Activated CD4-positive, alpha-beta T cell treated with anti-CD3 and anti-CD28 coated beads for 36 hours (primary cell): ENCODE results near the gene ZNF792. TPM values are rescaled to one million over a fixed set of nuclear protein-coding genes. Genes with fewer than 3 reads are reported as not detected.
"Not testable (repeated sequence)": the region's sequence is repeated elsewhere in the genome, so short reads cannot be mapped to it uniquely, and the experiment has no call there.

Source experiments
- ATAC-seq: fragments of 200-7000 bp; cut with Tn5 transposase; one replicate; pipeline ENCODE4 v1.10.0; 2021; ENCODE audit warnings: mild to moderate bottlenecking, moderate library complexity
- CTCF ChIA-PET: fragments of 350-600 bp; sonication (Branson Sonifier 250); formaldehyde crosslinking; loops from one replicate; lab custom pipeline; 2021; ENCODE audit warnings: antibody characterized with exemption; lab: Charles Lee
- POLR2A ChIA-PET: fragments of 350-600 bp; sonication (Branson Sonifier 250); formaldehyde crosslinking; loops from one replicate; lab custom pipeline; 2021; ENCODE audit warnings: antibody characterized with exemption, inconsistent platforms; lab: Charles Lee
- DNase-seq: peaks from one replicate; pipeline ENCODE4 v3.0.0-alpha.2; 2020
- H3K27ac Mint-ChIP-seq: one replicate; pipeline ENCODE4 v1.8.0; 2021; ENCODE audit warnings: mixed read lengths
- H3K27me3 Mint-ChIP-seq: one replicate; pipeline ENCODE4 v1.8.0; 2021; ENCODE audit warnings: mixed read lengths
- H3K36me3 Mint-ChIP-seq: one replicate; pipeline ENCODE4 v1.8.0; 2021; ENCODE audit warnings: low read depth, mixed read lengths
- H3K4me1 Mint-ChIP-seq: one replicate; pipeline ENCODE4 v1.8.0; 2021; ENCODE audit warnings: mixed read lengths
- H3K4me3 Mint-ChIP-seq: one replicate; pipeline ENCODE4 v1.8.0; 2021; ENCODE audit warnings: mild to moderate bottlenecking, moderate library complexity, mixed read lengths
- H3K9me3 Mint-ChIP-seq: one replicate; pipeline ENCODE4 v1.8.0; 2021; ENCODE audit warnings: low read depth, mixed read lengths
- intact Hi-C, 2 experiments: fragments of 100-400 bp; cut with DNase I in 1 of 2; cut with micrococcal nuclease in 1 of 2; formaldehyde crosslinking; loops; one replicate each; pipeline versions ENCODE4 v1.14.2 to v1.15.1; 2022 to 2024; cut with DNase I, micrococcal nuclease
- total RNA-seq, 2 experiments: library from RNA; stranded (reverse); gene quantifications; one replicate each; pipeline ENCODE4 v1.2.3, GENCODE V29; 2021

Gene ZNF792
- 1 to 10 TPM; 5.6 to 5.7 TPM for total RNA-seq

DNA sequence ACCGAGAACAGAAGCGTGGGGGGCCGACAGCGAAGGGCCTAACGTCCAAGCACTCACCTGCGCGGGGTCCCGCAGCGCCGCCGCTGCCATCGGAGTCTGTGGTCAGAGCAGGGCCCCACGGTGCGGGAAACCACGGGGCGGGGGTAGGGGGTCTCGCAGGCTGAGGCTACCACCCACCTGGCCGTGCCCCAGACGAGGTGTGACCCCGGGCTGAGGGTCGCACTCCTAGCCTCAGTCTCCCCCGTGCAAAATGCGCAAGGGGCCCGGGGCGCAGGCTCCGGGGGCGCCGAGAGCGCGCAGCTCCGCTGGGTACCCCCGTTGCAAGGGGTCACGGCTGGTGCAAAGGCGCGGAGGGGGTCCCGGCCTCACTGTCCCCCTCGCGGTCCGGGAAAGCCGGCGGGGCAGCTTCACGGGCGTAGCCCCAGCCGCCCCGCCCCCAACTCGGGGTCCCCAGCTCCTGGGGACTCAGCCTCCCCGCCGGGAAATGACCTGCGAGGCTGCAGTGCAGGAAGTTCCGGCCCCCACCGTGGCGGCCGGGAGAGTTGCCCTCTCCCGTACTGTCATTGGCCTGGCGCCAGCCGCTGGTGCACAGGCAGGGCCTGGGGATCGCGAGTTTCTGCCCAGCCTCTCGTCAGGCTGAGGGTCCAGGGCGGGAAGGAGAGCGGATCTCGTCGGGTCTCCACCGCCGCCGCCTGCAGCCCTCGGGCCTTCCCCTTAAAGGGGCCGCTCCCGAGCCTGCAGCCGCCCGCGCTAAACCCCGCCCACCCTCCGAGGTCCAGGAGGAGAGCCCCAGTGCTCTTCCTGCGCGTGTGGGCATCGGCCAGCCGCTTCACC is at the start of gene ZNF792:
TSS of gene ZNF792 (minus strand) at position 657 of the 834 bp plus-strand sequence. CDS start at position 90, 567 bp downstream.
- POLR2A ChIA-PET: no interaction called here
- peak; percentile 79 for ATAC-seq
- peak within 1 kb of the TSS; percentile 64 for H3K27ac Mint-ChIP-seq
- H3K4me1 Mint-ChIP-seq: peaks cover 24% of the 10 kb centered on the region
- intact Hi-C loops: loop anchor here (2.0 to 5.0 kb wide), 2 partner anchors 37 to 39 kb away; partner anchors contain the start of genes GRAMD1A (in 1 of the 2) and ZNF30 (in 1 of the 2)
- peak; percentile 67 for DNase-seq
- no peaks in the 10 kb centered on the region for H3K27me3 Mint-ChIP-seq
- H3K4me3 Mint-ChIP-seq: peak within 1 kb of the TSS; percentile 76
- peaks cover 53% of the 10 kb centered on the region for H3K9me3 Mint-ChIP-seq
- CTCF ChIA-PET: interaction anchor here (0.7 to 1.8 kb wide), 4 partner anchors 9 to 544 kb away, joined by 3 to 10 read pairs (median 4); no protein-coding TSS in a partner anchor
- peaks cover 54% of the 10 kb centered on the region for H3K36me3 Mint-ChIP-seq

DNA sequence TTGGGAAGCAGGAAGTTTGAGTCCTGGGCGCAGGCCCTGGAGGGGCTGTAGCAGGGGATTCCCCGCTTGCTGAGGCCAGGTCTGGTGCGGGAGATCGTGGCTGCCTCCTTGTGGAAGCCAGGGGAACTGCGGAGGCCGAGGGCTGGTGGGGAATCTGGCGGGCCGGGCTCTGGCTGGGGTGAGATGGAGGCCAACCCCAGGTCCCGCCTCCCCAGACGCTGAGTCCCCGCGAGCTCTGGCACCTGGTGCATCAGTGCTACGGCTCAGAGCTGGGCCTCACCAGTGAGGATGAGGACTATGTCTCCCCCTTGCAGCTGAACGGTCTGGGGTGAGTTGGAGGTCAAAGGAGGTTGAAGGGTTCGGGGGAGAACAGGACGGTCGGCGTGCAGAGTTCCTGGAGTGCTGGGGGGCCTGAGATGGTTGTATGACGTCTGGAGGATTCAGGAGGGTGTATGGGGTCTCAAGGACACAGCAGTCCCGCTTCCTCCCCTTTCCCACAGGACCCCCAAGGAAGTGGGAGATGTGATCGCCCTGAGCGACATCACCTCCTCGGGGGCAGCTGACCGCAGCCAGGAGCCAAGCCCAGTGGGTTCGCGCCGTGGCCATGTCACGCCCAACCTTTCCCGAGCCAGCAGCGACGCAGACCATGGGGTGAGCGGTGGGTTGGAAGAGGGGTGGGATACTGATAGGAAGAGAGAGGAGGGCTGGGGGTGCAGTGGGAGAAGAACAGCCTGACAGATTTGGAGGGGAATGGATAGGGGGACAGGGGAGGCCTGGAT is 49.2 kb upstream of the ZNF792 start:
- H3K27me3 Mint-ChIP-seq: no peaks in the 10 kb centered on the region
- peak; percentile 86 for ATAC-seq
- peak overlapping the region; percentile 77 for H3K27ac Mint-ChIP-seq
- intact Hi-C loops: loop anchor here (1.0 to 5.0 kb wide), 2 partner anchors 40 to 281 kb away; partner anchors contain the start of gene ZNF181 (in 1 of the 2)
- peaks cover 69% of the 10 kb centered on the region for H3K36me3 Mint-ChIP-seq
- peak overlapping the region; percentile 39 for H3K4me3 Mint-ChIP-seq
- no peaks in the 10 kb centered on the region for H3K9me3 Mint-ChIP-seq
- H3K4me1 Mint-ChIP-seq: peaks cover 65% of the 10 kb centered on the region
- ChIA-PET POLR2A (interaction anchor here (0.6 kb wide), 1 partner anchor 165 kb away, joined by 3 read pairs; no protein-coding TSS in a partner anchor), CTCF (interaction anchor here (0.5 to 10.4 kb wide), 13 partner anchors 9 to 849 kb away, joined by 3 to 124 read pairs (median 3); no protein-coding TSS in a partner anchor)
- DNase-seq: peak; percentile 89

DNA sequence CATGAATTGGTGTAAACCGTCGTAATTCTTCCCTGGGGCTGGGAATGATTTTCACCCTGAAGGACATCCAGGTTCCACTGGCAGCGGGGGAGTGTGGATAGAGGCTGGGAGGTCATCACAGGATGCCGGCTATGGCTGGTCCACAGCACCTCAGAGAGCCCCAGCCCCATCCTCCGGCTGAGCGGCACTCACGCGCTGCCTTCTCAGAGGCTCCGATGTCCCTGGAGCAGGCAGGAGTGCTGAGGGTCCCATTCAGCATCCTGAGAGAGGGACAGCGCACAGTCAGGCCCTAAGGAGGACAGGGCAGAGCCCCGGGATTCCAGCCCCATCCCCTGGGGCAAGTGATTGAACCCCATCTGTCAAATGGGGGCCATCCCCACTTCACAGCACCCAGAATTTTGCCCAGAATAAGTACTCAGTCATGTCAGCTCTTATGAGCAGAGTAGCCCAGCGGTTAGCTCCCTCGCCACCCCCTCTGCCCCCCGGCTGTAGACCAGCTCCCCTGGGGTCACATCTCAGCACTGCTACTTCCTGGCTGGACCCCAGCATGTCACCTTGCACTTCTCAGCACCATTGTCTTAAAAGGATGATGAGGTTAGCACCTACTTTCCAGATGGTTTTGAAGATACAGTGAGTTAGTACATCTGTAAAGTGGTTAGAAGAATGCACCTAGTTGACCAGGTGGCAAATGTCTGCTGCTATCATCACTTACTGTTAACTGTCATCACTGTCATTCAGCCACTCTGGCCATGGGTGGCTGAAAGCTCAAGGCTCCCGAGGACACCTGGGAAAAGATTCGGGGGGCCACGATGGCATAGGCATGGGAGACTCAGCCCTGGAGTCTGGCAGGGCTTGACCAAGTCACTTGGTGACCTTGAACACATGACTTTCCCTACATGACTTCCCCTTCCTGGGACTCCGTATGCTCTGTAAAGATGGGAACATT is 48.0 kb upstream of the ZNF792 start:
- no peak overlapping the region for H3K4me3 Mint-ChIP-seq
- peaks cover 67% of the 10 kb centered on the region for H3K4me1 Mint-ChIP-seq
- peaks cover 63% of the 10 kb centered on the region for H3K36me3 Mint-ChIP-seq
- H3K9me3 Mint-ChIP-seq: no peaks in the 10 kb centered on the region
- POLR2A ChIA-PET: no interaction called here
- ATAC-seq (no peak), DNase-seq (no peak)
- no peaks in the 10 kb centered on the region for H3K27me3 Mint-ChIP-seq
- peak overlapping the region; percentile 77 for H3K27ac Mint-ChIP-seq
- CTCF ChIA-PET: interaction anchor here (0.7 to 10.4 kb wide), 9 partner anchors 11 to 106 kb away, joined by 4 to 124 read pairs (median 5); no protein-coding TSS in a partner anchor
- intact Hi-C loops: loop anchor here in 1 of 2 experiments (5.0 kb wide), 1 partner anchor 280 kb away; the partner anchor contains the start of gene ZNF181

DNA sequence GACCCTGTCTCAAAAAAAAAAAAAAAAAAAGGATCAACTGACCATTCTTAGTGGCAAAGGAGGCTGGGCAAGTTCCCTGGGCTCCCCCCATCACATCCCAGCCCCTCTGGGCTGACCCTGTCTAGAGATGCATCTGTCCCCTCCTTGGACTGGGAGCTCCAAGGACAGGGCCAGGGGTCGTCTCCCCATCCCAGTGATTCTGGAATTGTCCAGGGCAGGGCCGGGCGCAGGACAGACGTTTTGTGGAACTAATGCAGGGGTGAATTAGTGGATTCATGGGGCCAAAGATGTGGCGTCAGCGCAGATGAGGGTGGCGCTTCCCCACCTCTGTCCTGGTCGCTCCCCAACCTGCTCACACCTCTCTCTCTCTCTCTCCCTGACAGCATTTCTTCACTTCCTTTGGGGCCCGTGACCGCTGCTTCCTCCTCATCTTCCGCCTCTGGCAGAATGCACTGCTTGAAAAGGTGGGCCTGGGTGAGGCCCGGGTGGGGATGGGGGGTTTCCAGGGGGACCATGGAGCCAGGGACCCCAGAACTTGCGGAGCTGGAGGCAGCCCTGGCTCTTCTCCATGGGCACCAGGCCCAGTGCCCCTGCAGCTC is 47.2 kb upstream of the ZNF792 start:
- ATAC-seq (no peak), DNase-seq (no peak)
- H3K27me3 Mint-ChIP-seq: no peaks in the 10 kb centered on the region
- ChIA-PET CTCF (interaction anchor here (0.6 to 10.4 kb wide), 8 partner anchors 9 to 107 kb away, joined by 3 to 124 read pairs (median 4); no protein-coding TSS in a partner anchor), POLR2A (interaction anchor here (0.6 kb wide), 1 partner anchor 10 kb away, joined by 4 read pairs; no protein-coding TSS in a partner anchor)
- H3K36me3 Mint-ChIP-seq: peaks cover 69% of the 10 kb centered on the region
- H3K4me3 Mint-ChIP-seq: no peak overlapping the region
- H3K27ac Mint-ChIP-seq: peak overlapping the region; percentile 64
- peaks cover 75% of the 10 kb centered on the region for H3K4me1 Mint-ChIP-seq
- no peaks in the 10 kb centered on the region for H3K9me3 Mint-ChIP-seq
- intact Hi-C loops: loop anchor here in 1 of 2 experiments (5.0 kb wide), 1 partner anchor 279 kb away; the partner anchor contains the start of gene ZNF181

DNA sequence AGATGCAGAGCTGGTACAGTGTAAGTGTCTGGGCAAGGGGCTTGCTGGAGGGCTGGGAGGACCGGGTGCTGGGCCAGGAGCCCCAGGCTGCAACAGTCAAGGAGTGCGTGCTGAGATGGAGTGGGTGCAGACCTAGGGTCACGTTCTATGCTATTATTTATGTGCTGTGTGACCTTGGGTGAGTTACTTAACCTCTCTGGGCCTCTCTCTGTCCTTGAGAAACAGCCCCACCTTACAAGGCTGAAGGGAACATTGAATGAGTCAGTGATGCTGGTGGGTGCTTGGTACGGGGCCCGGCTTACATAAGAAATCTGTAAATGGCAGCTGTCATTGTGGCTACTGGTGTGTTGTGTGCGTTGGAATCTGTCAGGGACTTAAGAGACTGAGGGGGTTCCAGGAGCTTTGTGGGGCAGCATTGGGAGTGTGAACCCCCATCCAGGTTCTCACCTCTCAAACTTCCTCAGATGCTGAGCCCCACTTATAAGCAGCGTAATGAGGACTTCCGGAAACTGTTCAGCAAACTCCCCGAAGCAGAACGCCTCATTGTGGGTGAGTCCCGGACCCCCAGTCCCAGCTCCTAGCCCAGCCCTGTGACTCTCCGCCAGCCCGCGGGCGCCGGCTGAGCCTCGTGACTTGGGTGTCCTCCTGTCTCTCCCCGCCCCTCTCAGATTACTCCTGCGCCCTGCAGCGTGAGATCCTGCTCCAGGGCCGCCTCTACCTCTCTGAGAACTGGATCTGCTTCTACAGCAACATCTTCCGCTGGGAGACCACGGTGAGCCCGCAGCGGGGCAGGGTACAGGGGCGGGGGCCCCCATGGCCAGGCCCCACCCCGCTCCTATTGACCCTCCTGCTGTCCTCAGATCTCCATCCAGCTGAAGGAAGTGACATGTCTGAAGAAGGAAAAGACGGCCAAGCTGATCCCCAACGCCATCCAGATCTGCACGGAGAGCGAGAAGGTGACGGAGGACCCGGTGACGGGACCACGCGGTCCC is 45.7 kb upstream of the ZNF792 start:
- no peak for ATAC-seq
- H3K4me1 Mint-ChIP-seq: peaks cover 74% of the 10 kb centered on the region
- peak overlapping the region; percentile 55 for H3K27ac Mint-ChIP-seq
- H3K27me3 Mint-ChIP-seq: no peaks in the 10 kb centered on the region
- ChIA-PET CTCF (interaction anchor here (0.9 to 10.4 kb wide), 2 partner anchors 34 to 36 kb away, joined by 3 to 124 read pairs; no protein-coding TSS in a partner anchor), POLR2A (no interaction called here)
- intact Hi-C loops: loop anchor here in 1 of 2 experiments (5.0 kb wide), 1 partner anchor 277 kb away; the partner anchor contains the start of gene ZNF181
- no peaks in the 10 kb centered on the region for H3K9me3 Mint-ChIP-seq
- H3K36me3 Mint-ChIP-seq: peaks cover 68% of the 10 kb centered on the region
- H3K4me3 Mint-ChIP-seq: no peak overlapping the region
- DNase-seq: no peak

DNA sequence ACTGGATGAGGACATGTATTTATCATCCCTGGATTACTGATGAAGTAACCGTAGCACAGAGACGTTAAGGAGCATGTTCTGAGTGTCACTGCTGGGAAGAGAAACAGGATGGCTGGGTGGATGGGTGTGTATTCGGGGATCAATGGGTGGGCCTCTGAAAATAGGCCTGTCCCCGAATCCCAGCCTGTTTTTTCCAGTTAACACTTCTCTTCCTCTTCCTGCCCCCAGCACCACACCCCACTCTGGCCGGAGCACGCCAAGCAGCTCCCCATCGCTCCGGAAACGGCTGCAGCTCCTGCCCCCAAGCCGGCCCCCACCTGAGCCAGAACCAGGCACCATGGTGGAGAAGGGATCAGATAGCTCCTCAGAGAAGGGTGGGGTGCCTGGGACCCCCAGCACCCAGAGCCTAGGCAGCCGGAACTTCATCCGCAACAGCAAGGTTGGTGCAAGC is 44.9 kb upstream of the ZNF792 start:
- ChIA-PET POLR2A (interaction anchor here (1.1 kb wide), 1 partner anchor 20 kb away, joined by 3 read pairs; no protein-coding TSS in a partner anchor), CTCF (interaction anchor here (10.4 kb wide), 1 partner anchor 35 kb away, joined by 124 read pairs; no protein-coding TSS in a partner anchor)
- Mint-ChIP-seq H3K4me1 (peaks cover 72% of the 10 kb centered on the region), H3K36me3 (peaks cover 68% of the 10 kb centered on the region), H3K9me3 (no peaks in the 10 kb centered on the region), H3K27ac (no peak overlapping the region), H3K27me3 (no peaks in the 10 kb centered on the region), H3K4me3 (no peak overlapping the region)
- ATAC-seq (no peak), DNase-seq (no peak)
- intact Hi-C loops: no loop called here

DNA sequence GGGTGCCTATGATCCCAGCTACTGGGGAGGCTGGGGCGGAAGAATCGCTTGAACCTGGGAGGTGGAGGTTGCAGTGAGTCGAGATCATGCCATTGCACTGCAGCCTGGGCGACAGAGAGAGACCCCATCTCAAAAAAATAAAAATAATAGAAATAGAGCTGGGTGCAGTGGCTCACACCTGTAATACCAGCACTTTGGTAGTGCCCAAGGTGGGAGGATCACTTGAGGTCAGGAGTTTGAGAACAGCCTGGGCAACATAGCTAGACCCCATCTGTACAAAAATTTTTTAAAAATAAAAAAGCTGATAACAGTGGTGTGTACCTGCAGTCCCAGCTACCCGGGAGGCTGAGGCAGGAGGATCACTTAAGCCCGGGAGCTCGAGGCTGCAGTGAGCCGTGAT is 43.4 kb upstream of the ZNF792 start:
- ATAC-seq, H3K27ac Mint-ChIP-seq, H3K4me3 Mint-ChIP-seq, intact Hi-C loops, POLR2A ChIA-PET, DNase-seq, H3K27me3 Mint-ChIP-seq, H3K9me3 Mint-ChIP-seq: not testable (repeated sequence)
- peaks cover 72% of the 10 kb centered on the region for H3K4me1 Mint-ChIP-seq
- CTCF ChIA-PET: interaction anchor here (1.7 to 10.4 kb wide), 2 partner anchors 11 to 34 kb away, joined by 6 to 124 read pairs; no protein-coding TSS in a partner anchor
- H3K36me3 Mint-ChIP-seq: peaks cover 68% of the 10 kb centered on the region

DNA sequence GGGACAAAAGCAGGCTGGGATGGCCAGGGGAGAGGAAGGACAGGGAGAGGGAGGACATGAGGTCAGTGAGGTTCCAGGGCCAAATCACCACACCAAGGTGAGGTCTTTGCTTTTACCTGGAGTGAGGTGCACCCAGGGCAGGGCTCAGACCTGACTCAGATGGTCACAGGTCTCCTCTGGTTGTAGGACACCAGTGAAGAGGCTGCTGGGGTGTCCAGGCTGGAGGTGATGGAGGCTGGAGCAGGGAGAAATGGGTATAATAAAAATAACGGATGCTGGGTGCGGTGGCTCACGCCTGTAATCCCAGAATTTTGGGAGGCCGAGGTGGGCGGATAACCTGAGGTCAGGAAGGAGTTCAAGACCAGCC is 43.0 kb upstream of the ZNF792 start:
- DNase-seq (no peak), ATAC-seq (no peak)
- Mint-ChIP-seq H3K9me3 (no peaks in the 10 kb centered on the region), H3K27me3 (no peaks in the 10 kb centered on the region), H3K27ac (peak overlapping the region; percentile 42), H3K36me3 (peaks cover 68% of the 10 kb centered on the region), H3K4me3 (no peak overlapping the region), H3K4me1 (peaks cover 72% of the 10 kb centered on the region)
- ChIA-PET CTCF (interaction anchor here (1.7 to 10.4 kb wide), 2 partner anchors 11 to 33 kb away, joined by 6 to 124 read pairs; no protein-coding TSS in a partner anchor), POLR2A (no interaction called here)
- intact Hi-C loops: no loop called here
